Right lobe of liver (tissue), 6 donors: ENCODE measurements around the gene DRAXIN. TPM values are rescaled to one million over a fixed set of nuclear protein-coding genes. Genes with fewer than 3 reads are reported as not detected.

Source experiments
- ATAC-seq, 4 donors: fragments of 200-7000 bp; cut with Tn5 transposase; one replicate each; pipeline ENCODE4 v1.9.1; 2020; ENCODE audit warnings: mild to moderate bottlenecking in 4 of 4, moderate library complexity in 4 of 4
- DNase-seq, 3 donors: peaks; one replicate each; pipeline ENCODE4 v3.0.0-alpha.2; 2020
- H3K27ac ChIP-seq, 3 donors: fragments of 200-600 bp; one replicate each; pipeline ENCODE4 v1.8.0; 2022
- H3K27me3 ChIP-seq, 2 donors: fragments of 200-600 bp; one replicate each; pipeline ENCODE4 v1.8.0; 2022
- H3K36me3 ChIP-seq, 4 donors: fragments of 200-600 bp; sonication (generic) in 1 of 4; one replicate each; pipeline versions ENCODE4 v1.5.1 to v1.8.0; 2017 to 2022; ENCODE audit warnings: control low read depth in 1 of 4
- H3K4me1 ChIP-seq, 4 donors: fragments of 200-600 bp; sonication (generic) in 1 of 4; one replicate each; pipeline versions ENCODE4 v1.5.1 to v1.8.0; 2017 to 2022; ENCODE audit warnings: control low read depth in 1 of 4
- H3K4me3 ChIP-seq, 3 donors: fragments of 200-600 bp; one replicate each; pipeline ENCODE4 v1.8.0; 2022
- H3K9me3 ChIP-seq, 4 donors: fragments of 200-600 bp; sonication (generic) in 1 of 4; one replicate each; pipeline versions ENCODE4 v1.5.1 to v1.8.0; 2017 to 2022; ENCODE audit warnings: control low read depth in 1 of 4
- POLR2A ChIP-seq: fragments of 450-650 bp; IDR thresholded peaks from one replicate; pipeline ENCODE4 v1.6.1; 2017; ENCODE audit warnings: antibody characterized with exemption, mild to moderate bottlenecking
- WGBS: methylation state at CpG from one replicate; pipeline ENCODE4 v1.1.6; 2018; ENCODE audit warnings: low coverage, low lambda C conversion rate; ENCODE audit not compliant: insufficient coverage; ENCODE audit errors: missing lambda C conversion rate; 5-methylcytosine and 5-hydroxymethylcytosine counted together
- intact Hi-C, 2 donors: fragments of 100-400 bp; cut with DNase I; formaldehyde crosslinking; loops; one replicate each; pipeline versions ENCODE4 v1.11.2 to v1.14.1; 2022
- total RNA-seq, 6 experiments: library from RNA; depleted of rRNA in 2 of 6; stranded (reverse); fragments of >200 nt in 2 of 6; fragmentation: NEBNext Ultra II Directional in 3 of 6; extraction: Animal tissue kit (Norgen Biotek cat#: 25700) in 3 of 6; gene quantifications; one replicate each; pipeline versions ENCODE4 v1.1.0 to v1.2.4, GENCODE V29; 2016 to 2023
- TF ChIP-seq, protein P1 (sequence below), 4 donors: fragments of 200-600 bp in 3 of 4; fragments of 450-650 bp in 1 of 4; IDR thresholded peaks; one replicate each; pipeline versions ENCODE4 v1.5.1 to v1.8.0; 2016 to 2022; ENCODE audit warnings: antibody characterized with exemption in 4 of 4, mild to moderate bottlenecking in 2 of 4
- donor health status: DM: no; HTN: yes; CAD: no.
- donor health status: DM: no; HTN: no; CAD: no.
- donor health status: DM: no; HTN: no; CAD: no.
- donor health status: DM: no; HTN: yes; CAD: no.
- donor health status: DM: no; HTN: yes; CAD: no.

The DRAXIN gene
- total RNA-seq, 6 experiments from 2014 or later: not detected

DNA sequence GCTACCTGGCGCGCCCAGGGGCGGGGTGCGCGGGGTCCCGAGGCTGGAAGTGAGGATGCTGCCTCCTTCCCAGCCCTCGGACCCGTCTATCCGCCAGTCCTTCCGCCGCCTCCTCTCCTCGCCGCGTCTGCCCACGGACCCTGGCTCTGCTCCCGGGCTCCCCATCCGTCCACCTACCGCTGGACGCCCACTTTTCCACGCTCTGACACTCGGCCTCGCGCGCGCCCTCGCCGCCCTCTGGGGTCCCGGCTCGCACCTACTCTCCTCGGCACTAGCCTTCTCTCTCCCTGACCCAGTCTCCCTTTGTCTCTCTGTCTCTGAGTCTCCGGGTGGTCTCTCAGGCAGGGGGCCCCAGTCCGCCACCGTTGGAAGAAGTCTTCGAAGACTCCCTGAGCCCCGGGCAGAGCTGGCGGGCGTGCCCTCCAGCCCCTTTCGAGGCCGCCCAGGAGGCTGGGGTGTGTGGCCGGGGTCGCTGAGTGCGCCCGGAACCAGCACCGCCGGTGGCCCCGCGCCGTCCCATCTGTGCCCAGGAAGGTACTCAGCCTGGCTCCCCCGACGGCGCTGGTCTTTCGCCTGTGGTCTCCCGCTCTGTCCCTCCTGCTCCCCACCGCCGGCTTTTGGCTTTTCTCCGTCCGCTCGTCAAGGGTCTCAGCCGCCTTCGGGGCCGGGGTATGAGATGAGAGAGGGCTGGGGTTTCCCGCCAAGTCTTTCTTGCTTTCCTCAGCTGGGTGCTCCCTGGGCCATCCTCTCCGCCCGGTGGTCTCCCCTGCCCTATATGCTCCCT, 610 bp downstream of the DRAXIN start:
- 8% methylated on average over 45 of the region's 64 CpGs for WGBS
- Histone ChIP-seq H3K27ac (no peak overlapping the region), H3K27me3 (peaks cover 4 to 22% of the 10 kb centered on the region in 2 donors), H3K9me3 (no peaks in the 10 kb centered on the region), H3K4me1 (peaks cover 0 to 16% (median 0%) of the 10 kb centered on the region in 4 donors), H3K36me3 (no peaks in the 10 kb centered on the region), H3K4me3 (no peak overlapping the region)
- ATAC-seq (no peak), DNase-seq (no peak)
- intact Hi-C loops: no loop called here
- TF ChIP-seq, protein P1, sequence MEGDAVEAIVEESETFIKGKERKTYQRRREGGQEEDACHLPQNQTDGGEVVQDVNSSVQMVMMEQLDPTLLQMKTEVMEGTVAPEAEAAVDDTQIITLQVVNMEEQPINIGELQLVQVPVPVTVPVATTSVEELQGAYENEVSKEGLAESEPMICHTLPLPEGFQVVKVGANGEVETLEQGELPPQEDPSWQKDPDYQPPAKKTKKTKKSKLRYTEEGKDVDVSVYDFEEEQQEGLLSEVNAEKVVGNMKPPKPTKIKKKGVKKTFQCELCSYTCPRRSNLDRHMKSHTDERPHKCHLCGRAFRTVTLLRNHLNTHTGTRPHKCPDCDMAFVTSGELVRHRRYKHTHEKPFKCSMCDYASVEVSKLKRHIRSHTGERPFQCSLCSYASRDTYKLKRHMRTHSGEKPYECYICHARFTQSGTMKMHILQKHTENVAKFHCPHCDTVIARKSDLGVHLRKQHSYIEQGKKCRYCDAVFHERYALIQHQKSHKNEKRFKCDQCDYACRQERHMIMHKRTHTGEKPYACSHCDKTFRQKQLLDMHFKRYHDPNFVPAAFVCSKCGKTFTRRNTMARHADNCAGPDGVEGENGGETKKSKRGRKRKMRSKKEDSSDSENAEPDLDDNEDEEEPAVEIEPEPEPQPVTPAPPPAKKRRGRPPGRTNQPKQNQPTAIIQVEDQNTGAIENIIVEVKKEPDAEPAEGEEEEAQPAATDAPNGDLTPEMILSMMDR (IDR thresholded peaks at IDR 0.05): no peak
- TF ChIP-seq POLR2A: no peak

DNA sequence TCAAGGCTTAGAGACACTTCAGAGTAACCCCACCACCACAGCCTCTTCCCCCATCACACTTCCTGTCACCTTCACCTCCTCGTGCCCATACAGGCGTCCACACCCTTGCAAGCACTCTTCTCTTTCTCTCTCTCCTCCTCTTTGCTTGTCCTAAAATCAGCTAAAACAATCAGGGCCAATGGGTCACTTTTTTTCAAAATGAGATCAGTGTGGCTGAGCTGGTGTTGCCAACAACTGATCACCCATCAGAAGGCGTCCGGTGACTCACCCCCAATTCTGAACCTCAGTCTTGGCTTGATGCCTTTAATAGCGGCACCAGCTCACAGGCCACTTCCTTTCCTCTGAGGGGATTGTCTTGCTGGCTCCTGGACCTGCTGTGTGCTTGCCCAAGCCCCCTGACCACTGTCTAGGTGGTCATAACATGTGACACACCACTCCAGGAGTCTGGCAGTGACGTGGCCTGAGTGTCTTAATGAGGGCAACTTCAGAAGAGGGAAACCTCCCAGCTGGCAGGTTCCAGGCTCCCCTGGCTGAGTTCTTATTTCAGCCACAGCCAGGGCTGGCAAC, 1.6 kb downstream of the DRAXIN start:
- H3K4me1 ChIP-seq: peaks cover 0 to 16% (median 0%) of the 10 kb centered on the region in 4 donors
- no peaks in the 10 kb centered on the region for H3K9me3 ChIP-seq
- peaks cover 4 to 22% of the 10 kb centered on the region in 2 donors for H3K27me3 ChIP-seq
- WGBS: 26% methylated on average over 5 of the region's 6 CpGs
- H3K36me3 ChIP-seq: no peaks in the 10 kb centered on the region
- DNase-seq (no peak), ATAC-seq (peak in 3 of 4 donors; percentile 11 to 73 (median 13))
- H3K4me3 ChIP-seq: no peak overlapping the region
- no peak for TF ChIP-seq POLR2A
- TF ChIP-seq, protein P1 (IDR thresholded peaks at IDR 0.05): no peak
- no peak overlapping the region for H3K27ac ChIP-seq
- intact Hi-C loops: no loop called here

DNA sequence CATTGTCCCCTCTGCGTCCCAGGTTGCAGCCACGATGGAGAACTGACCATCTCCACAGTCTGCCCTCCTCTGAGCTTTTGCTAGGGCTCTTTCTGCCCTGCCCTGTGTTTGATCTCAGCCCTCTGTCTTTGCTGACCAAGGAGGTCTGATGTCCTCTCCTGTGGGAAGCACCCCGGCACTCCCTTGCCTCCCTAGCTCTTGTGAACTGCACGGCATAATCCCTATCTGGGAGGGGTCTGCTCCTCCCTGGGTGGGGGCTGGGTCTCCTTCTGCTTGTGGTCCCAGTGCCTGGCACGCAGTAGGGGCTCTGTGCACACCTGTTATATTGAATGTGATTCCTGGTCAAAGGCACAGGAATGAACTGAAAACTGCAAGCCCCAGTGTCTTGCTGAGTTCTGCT, 2.4 kb downstream of the DRAXIN start:
- Histone ChIP-seq H3K4me1 (peaks cover 0 to 16% (median 0%) of the 10 kb centered on the region in 4 donors), H3K4me3 (no peak overlapping the region), H3K36me3 (no peaks in the 10 kb centered on the region), H3K27me3 (peaks cover 4 to 22% of the 10 kb centered on the region in 2 donors), H3K27ac (no peak overlapping the region), H3K9me3 (no peaks in the 10 kb centered on the region)
- ATAC-seq (no peak), DNase-seq (no peak)
- WGBS: 50% methylated on average over 5 of the region's 5 CpGs
- TF ChIP-seq, protein P1 (IDR thresholded peaks at IDR 0.05): no peak
- no peak for TF ChIP-seq POLR2A
- intact Hi-C loops: no loop called here

DNA sequence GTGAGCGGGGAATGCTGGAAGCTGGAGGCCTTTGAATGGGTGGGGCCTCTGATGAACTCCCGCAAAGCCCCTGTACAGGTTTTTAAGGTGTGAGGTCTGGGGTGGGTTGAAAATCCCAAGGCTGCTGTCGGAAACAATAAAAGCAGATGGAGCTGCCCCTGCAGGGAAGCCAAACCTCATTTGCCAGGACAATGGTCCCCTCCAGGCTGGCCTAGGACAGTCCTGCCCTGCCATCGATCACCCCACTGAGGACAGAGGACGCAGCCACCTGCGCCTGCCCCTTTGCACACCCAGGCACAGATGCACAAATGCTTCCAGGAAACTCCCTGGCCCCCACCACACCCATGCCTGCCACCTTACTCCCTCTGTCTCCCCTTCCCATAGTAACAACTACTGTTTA, 4.4 kb downstream of the DRAXIN start:
- H3K27me3 ChIP-seq: peaks cover 4 to 18% of the 10 kb centered on the region in 2 donors
- WGBS: 0% methylated on average over 1 of the region's 6 CpGs
- no peak for TF ChIP-seq POLR2A
- TF ChIP-seq, protein P1 (IDR thresholded peaks at IDR 0.05): no peak

More for the DNA sequence above, 4.4 kb downstream of the DRAXIN start:
- ATAC-seq (no peak), DNase-seq (no peak)
- H3K9me3 ChIP-seq: no peaks in the 10 kb centered on the region
- H3K27ac ChIP-seq: no peak overlapping the region
- intact Hi-C loops: no loop called here
- H3K4me1 ChIP-seq: peaks cover 0 to 11% (median 0%) of the 10 kb centered on the region in 4 donors
- H3K36me3 ChIP-seq: no peaks in the 10 kb centered on the region
- no peak overlapping the region for H3K4me3 ChIP-seq
